ENCODE measurements around the gene MDH1B. TPM values are rescaled to one million over a fixed set of nuclear protein-coding genes. Genes with fewer than 3 reads are reported as not detected.
"Not testable (repeated sequence)": the region's sequence is repeated elsewhere in the genome, so short reads cannot be mapped to it uniquely, and the experiment has no call there.

The MDH1B gene
- polyA plus RNA-seq, 1 of the 3 experiments (the other 2 are of a cell fraction) = 1.7 TPM

- Histone ChIP-seq H3K4me1 (ENCODE audit: control insufficient read depth in 1 of 2, insufficient read depth in 2 of 2, low read depth in 1 of 2, low read length in 1 of 2) (no peaks in the 10 kb centered on the region), H2AFZ (ENCODE audit: low read depth) (no peak overlapping the region), H3F3A (replicated peaks; ENCODE audit: insufficient read depth) (no peaks in the 10 kb centered on the region), H3K36me3 (replicated peaks in 1 of 2; ENCODE audit: control insufficient read depth in 1 of 2, insufficient read depth in 2 of 2, low read length in 1 of 2) (no peaks in the 10 kb centered on the region), H3K9me2 (no peaks in the 10 kb centered on the region), H3K27me3 (ENCODE audit: insufficient read depth) (no peaks in the 10 kb centered on the region), H4K20me1 (ENCODE audit: insufficient read depth) (no peaks in the 10 kb centered on the region), H3K4me2 (no peak overlapping the region), H3K9ac (no peak overlapping the region), H3K9me3 (no peaks in the 10 kb centered on the region), H3K27ac (ENCODE audit: low read depth in 2 of 2, low read length in 1 of 2) (no peak overlapping the region), H3K4me3 (ENCODE audit: low read depth in 2 of 2, low read length in 1 of 2) (no peak overlapping the region), H3K79me2 (ENCODE audit: insufficient read depth) (no peaks in the 10 kb centered on the region)
- ChIA-PET POLR2A (no interaction called here), CTCF (interaction anchor here (1.2 to 1.4 kb wide), 3 partner anchors 14 to 659 kb away, joined by 4 to 5 read pairs (median 5); no protein-coding TSS in a partner anchor)
- DNase-seq = no peak
- TF ChIP-seq POLR2AphosphoS5 (IDR thresholded peaks at IDR 0.05; ENCODE audit: low read depth, low read length) = no peak
- TF ChIP-seq, protein P1, sequence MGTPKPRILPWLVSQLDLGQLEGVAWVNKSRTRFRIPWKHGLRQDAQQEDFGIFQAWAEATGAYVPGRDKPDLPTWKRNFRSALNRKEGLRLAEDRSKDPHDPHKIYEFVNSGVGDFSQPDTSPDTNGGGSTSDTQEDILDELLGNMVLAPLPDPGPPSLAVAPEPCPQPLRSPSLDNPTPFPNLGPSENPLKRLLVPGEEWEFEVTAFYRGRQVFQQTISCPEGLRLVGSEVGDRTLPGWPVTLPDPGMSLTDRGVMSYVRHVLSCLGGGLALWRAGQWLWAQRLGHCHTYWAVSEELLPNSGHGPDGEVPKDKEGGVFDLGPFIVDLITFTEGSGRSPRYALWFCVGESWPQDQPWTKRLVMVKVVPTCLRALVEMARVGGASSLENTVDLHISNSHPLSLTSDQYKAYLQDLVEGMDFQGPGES (IDR thresholded peaks at IDR 0.05; ENCODE audit: low read depth, low read length) = no peak
- no peak for TF ChIP-seq PBX3 (IDR thresholded peaks at IDR 0.05)
Measured at GRCh38 chr2:206814498-206814897, 49.4 kb upstream of the MDH1B start.

DNA sequence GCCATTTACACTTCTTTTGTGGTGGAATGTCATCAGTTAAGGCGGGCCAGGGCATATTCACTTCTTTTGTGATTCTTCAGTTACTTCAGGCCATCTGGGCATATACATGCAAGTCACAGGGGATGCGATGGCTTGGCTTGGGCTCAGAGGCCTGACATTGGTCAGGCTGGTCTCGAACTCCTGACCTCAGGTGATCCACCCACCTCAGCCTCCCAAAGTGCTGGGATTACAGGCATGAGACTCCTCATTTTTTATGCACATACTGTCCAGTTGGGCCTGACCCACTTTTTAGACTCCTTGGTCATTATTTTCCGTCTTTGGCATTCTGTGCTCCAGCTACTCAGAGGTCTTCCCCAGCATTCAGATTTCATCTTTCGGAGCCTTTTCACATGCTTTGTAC lies 47.3 kb upstream of the MDH1B start:
- H3K4me1 ChIP-seq (ENCODE audit: control insufficient read depth in 1 of 2, insufficient read depth in 2 of 2, low read depth in 1 of 2, low read length in 1 of 2); H3K79me2 ChIP-seq (ENCODE audit: insufficient read depth); H3K9me2 ChIP-seq; H2AFZ ChIP-seq (ENCODE audit: low read depth); H4K20me1 ChIP-seq (ENCODE audit: insufficient read depth); H3K4me3 ChIP-seq (ENCODE audit: low read depth in 2 of 2, low read length in 1 of 2); CTCF ChIA-PET; H3K9me3 ChIP-seq; DNase-seq; POLR2A ChIA-PET; H3K9ac ChIP-seq; H3K27me3 ChIP-seq (ENCODE audit: insufficient read depth); H3K27ac ChIP-seq (ENCODE audit: low read depth in 2 of 2, low read length in 1 of 2); H3K36me3 ChIP-seq (replicated peaks in 1 of 2; ENCODE audit: control insufficient read depth in 1 of 2, insufficient read depth in 2 of 2, low read length in 1 of 2); H3F3A ChIP-seq (replicated peaks; ENCODE audit: insufficient read depth); H3K4me2 ChIP-seq: not testable (repeated sequence)
- 79% methylated on average over 5 of the region's 5 CpGs for WGBS (ENCODE audit: low lambda C conversion rate)

DNA sequence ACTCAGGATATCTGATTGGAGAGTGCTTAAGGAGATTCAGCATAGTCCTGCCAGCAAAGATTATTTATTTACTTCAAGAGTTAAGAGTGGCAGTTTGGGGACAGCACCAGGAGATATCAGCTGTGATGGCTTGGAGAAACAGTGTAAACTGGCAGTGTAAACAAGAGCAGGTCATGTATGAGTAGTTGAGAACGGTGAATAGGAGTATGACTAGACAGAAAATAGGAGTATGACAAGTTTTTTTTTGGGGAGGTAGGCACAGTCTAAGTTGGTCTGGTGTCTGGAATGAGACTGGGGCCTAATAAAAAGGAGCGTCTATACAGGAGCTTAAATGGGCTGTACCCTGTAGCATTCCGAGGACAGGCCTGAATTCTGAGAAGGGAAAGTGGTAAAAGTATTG lies 42.5 kb upstream of the MDH1B start:
- H3K27ac ChIP-seq (ENCODE audit: low read depth in 2 of 2, low read length in 1 of 2); H3K9me3 ChIP-seq; H3K4me2 ChIP-seq; POLR2A ChIA-PET; H2AFZ ChIP-seq (ENCODE audit: low read depth); DNase-seq; H3K9ac ChIP-seq; H3K79me2 ChIP-seq (ENCODE audit: insufficient read depth); H3K36me3 ChIP-seq (replicated peaks in 1 of 2; ENCODE audit: control insufficient read depth in 1 of 2, insufficient read depth in 2 of 2, low read length in 1 of 2); H3K27me3 ChIP-seq (ENCODE audit: insufficient read depth); H3F3A ChIP-seq (replicated peaks; ENCODE audit: insufficient read depth); H3K9me2 ChIP-seq; CTCF ChIA-PET; H3K4me3 ChIP-seq (ENCODE audit: low read depth in 2 of 2, low read length in 1 of 2); H4K20me1 ChIP-seq (ENCODE audit: insufficient read depth): not testable (repeated sequence)
- 90% methylated on average over 3 of the region's 3 CpGs for WGBS (ENCODE audit: low lambda C conversion rate)
- H3K4me1 ChIP-seq (ENCODE audit: control insufficient read depth in 1 of 2, insufficient read depth in 2 of 2, low read depth in 1 of 2, low read length in 1 of 2) = peaks cover 0 to 17% of the 10 kb centered on the region in 2 experiments; a peak in 1 of 4 replicates
